T-helper 22 cell (primary cell): ENCODE measurements around the gene LUC7L.
"Not testable (repeated sequence)": the region's sequence is repeated elsewhere in the genome, so short reads cannot be mapped to it uniquely, and the experiment has no call there.

Experiments
- DNase-seq: peaks from one replicate; pipeline ENCODE4 v3.0.0-alpha.2; 2020; ENCODE audit warnings: low read depth

LUC7L gene

DNA sequence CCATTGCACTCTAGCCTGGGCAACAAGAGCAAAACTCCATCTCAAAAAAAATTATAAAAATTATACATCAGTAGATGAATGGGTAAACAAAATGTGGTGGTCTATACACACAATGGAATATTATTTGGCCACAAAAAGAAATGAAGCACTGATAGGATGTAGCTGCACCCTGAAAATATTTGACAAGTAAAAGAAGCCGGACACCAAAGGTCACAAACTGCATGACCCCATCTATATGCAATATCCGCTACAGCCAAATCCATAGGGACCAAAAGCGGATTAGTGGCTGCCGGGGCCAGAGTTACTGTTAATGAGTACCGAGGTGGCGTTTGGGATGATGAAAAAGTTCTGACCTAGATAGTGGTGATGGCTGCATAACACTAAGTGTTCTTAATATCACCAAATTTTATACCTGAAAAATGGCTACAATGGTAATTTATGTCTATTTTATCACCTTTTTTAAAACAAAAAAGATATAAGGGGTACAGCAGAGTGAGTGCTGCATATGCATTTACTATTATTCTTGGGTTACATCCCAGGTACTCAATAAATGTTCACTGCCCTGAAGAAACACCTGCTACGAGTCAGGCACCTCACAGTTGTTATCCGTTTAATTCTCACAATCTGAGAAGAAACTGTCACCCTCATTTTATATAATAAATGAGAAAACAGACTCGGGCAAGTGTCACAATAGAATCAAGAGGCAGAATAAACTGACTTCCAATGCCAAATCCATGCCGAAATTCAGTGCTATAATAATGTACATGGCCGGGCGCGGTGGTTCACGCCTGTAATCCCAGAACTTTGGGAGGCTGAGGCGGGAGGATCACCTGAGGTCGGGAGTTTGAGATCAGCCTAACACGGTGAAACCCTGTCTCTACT lies 49.8 kb downstream of the LUC7L start:
- no peak for DNase-seq

GRCh38 chr16:178668-179015 lies 50.6 kb downstream of the LUC7L start:
- DNase-seq = no peak

DNA sequence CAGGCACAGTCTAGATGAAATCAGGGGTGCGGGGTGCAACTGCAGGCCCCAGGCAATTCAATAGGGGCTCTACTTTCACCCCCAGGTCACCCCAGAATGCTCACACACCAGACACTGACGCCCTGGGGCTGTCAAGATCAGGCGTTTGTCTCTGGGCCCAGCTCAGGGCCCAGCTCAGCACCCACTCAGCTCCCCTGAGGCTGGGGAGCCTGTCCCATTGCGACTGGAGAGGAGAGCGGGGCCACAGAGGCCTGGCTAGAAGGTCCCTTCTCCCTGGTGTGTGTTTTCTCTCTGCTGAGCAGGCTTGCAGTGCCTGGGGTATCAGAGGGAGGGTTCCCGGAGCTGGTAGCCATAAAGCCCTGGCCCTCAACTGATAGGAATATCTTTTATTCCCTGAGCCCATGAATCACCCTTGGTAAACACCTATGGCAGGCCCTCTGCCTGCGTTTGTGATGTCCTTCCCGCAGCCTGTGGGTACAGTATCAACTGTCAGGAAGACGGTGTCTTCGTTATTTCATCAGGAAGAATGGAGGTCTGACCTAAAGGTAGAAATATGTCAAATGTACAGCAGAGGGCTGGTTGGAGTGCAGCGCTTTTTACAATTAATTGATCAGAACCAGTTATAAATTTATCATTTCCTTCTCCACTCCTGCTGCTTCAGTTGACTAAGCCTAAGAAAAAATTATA lies 51.1 kb downstream of the LUC7L start:
- no peak for DNase-seq

DNA sequence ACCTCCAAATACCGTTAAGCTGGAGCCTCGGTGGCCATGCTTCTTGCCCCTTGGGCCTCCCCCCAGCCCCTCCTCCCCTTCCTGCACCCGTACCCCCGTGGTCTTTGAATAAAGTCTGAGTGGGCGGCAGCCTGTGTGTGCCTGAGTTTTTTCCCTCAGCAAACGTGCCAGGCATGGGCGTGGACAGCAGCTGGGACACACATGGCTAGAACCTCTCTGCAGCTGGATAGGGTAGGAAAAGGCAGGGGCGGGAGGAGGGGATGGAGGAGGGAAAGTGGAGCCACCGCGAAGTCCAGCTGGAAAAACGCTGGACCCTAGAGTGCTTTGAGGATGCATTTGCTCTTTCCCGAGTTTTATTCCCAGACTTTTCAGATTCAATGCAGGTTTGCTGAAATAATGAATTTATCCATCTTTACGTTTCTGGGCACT lies 51.8 kb downstream of the LUC7L start:
- DNase-seq = no peak

DNA sequence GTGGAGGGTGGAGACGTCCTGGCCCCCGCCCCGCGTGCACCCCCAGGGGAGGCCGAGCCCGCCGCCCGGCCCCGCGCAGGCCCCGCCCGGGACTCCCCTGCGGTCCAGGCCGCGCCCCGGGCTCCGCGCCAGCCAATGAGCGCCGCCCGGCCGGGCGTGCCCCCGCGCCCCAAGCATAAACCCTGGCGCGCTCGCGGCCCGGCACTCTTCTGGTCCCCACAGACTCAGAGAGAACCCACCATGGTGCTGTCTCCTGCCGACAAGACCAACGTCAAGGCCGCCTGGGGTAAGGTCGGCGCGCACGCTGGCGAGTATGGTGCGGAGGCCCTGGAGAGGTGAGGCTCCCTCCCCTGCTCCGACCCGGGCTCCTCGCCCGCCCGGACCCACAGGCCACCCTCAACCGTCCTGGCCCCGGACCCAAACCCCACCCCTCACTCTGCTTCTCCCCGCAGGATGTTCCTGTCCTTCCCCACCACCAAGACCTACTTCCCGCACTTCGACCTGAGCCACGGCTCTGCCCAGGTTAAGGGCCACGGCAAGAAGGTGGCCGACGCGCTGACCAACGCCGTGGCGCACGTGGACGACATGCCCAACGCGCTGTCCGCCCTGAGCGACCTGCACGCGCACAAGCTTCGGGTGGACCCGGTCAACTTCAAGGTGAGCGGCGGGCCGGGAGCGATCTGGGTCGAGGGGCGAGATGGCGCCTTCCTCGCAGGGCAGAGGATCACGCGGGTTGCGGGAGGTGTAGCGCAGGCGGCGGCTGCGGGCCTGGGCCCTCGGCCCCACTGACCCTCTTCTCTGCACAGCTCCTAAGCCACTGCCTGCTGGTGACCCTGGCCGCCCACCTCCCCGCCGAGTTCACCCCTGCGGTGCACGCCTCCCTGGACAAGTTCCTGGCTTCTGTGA lies 52.5 kb downstream of the LUC7L start, which contains the start of gene HBA1:
Gene HBA1 (plus strand): TSS at position 204 of the 906 bp plus-strand sequence. CDS start 37 bp downstream, at position 241.
- not testable (repeated sequence) for DNase-seq

DNA sequence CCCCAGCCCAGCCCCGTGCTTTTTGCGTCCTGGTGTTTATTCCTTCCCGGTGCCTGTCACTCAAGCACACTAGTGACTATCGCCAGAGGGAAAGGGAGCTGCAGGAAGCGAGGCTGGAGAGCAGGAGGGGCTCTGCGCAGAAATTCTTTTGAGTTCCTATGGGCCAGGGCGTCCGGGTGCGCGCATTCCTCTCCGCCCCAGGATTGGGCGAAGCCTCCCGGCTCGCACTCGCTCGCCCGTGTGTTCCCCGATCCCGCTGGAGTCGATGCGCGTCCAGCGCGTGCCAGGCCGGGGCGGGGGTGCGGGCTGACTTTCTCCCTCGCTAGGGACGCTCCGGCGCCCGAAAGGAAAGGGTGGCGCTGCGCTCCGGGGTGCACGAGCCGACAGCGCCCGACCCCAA lies 53.2 kb downstream of the LUC7L start:
- DNase-seq = not testable (repeated sequence)

DNA sequence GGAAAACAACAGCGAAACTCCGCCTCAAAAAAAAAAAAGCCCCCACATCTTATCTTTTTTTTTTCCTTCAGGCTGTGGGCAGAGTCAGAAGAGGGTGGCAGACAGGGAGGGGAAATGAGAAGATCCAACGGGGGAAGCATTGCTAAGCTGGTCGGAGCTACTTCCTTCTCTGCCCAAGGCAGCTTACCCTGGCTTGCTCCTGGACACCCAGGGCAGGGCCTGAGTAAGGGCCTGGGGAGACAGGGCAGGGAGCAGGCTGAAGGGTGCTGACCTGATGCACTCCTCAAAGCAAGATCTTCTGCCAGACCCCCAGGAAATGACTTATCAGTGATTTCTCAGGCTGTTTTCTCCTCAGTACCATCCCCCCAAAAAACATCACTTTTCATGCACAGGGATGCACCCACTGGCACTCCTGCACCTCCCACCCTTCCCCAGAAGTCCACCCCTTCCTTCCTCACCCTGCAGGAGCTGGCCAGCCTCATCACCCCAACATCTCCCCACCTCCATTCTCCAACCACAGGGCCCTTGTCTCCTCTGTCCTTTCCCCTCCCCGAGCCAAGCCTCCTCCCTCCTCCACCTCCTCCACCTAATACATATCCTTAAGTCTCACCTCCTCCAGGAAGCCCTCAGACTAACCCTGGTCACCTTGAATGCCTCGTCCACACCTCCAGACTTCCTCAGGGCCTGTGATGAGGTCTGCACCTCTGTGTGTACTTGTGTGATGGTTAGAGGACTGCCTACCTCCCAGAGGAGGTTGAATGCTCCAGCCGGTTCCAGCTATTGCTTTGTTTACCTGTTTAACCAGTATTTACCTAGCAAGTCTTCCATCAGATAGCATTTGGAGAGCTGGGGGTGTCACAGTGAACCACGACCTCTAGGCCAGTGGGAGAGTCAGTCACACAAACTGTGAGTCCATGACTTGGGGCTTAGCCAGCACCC lies 54.0 kb downstream of the LUC7L start:
- no peak for DNase-seq

- not testable (repeated sequence) for DNase-seq
Observed at GRCh38 chr16:173928-174769, 55.1 kb downstream of the LUC7L start.

- not testable (repeated sequence) for DNase-seq
Observed at GRCh38 chr16:173211-173854, 55.9 kb downstream of the LUC7L start.

- not testable (repeated sequence) for DNase-seq
Observed at GRCh38 chr16:172374-172941, 56.8 kb downstream of the LUC7L start, which contains the start of gene HBA2. Gene HBA2, plus strand, starts transcription at chr16:172876. Its CDS starts 37 bp downstream, at chr16:172913.

- DNase-seq = no peak
Observed at GRCh38 chr16:170788-171187, 58.5 kb downstream of the LUC7L start.

DNA sequence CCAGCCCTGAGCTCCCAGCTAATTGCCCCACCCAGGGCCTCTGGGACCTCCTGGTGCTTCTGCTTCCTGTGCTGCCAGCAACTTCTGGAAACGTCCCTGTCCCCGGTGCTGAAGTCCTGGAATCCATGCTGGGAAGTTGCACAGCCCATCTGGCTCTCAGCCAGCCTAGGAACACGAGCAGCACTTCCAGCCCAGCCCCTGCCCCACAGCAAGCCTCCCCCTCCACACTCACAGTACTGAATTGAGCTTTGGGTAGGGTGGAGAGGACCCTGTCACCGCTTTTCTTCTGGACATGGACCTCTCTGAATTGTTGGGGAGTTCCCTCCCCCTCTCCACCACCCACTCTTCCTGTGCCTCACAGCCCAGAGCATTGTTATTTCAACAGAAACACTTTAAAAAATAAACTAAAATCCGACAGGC lies 59.2 kb downstream of the LUC7L start:
- DNase-seq = not testable (repeated sequence)

- DNase-seq = no peak
Observed at GRCh38 chr16:169014-169413, 60.2 kb downstream of the LUC7L start.

DNA sequence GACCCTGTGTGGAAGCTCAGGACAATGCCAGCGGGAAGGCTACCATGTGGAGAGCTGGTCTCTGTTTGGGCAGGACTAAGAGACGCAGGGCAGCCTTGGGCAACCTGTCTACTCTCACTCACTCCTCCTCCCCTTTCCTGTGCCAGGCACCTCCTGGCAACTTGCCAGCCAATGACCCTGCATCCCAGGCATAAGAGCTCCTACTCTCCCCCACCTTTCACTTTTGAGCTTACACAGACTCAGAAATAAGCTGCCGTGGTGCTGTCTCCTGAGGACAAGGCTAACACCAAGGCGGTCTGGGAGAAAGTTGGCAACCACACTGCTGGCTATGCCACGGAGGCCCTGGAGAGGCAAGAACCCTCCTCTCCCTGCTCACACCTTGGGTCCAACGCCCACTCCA lies 60.8 kb downstream of the LUC7L start:
- no peak for DNase-seq

- no peak for DNase-seq
Observed at GRCh38 chr16:167122-167690, 62.0 kb downstream of the LUC7L start.

DNA sequence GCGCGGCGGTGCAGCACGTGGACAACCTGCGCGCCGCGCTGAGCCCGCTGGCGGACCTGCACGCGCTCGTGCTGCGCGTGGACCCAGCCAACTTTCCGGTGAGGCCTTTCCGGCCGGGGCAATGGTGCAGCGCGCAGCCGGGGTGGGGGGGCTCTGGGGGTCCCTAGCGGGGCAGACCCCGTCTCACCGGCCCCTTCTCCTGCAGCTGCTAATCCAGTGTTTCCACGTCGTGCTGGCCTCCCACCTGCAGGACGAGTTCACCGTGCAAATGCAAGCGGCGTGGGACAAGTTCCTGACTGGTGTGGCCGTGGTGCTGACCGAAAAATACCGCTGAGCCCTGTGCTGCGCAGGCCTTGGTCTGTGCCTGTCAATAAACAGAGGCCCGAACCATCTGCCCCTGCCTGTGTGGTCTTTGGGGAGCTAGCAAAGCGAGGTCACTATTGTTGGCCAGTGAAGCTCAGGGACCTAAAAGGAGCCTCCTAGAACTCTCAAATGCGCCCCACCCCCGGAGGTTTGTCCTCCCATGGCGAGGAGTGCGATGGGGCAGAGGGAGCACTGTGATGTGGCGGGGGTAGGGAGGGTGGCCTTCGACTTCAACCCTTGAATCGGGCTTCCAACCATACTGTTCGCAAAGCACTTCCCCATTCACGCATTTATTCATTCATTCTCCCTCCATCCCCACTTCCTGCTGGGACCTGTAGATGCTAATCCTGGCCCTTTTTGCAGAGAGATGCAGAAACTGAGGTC lies 62.7 kb downstream of the LUC7L start:
- no peak for DNase-seq

DNA sequence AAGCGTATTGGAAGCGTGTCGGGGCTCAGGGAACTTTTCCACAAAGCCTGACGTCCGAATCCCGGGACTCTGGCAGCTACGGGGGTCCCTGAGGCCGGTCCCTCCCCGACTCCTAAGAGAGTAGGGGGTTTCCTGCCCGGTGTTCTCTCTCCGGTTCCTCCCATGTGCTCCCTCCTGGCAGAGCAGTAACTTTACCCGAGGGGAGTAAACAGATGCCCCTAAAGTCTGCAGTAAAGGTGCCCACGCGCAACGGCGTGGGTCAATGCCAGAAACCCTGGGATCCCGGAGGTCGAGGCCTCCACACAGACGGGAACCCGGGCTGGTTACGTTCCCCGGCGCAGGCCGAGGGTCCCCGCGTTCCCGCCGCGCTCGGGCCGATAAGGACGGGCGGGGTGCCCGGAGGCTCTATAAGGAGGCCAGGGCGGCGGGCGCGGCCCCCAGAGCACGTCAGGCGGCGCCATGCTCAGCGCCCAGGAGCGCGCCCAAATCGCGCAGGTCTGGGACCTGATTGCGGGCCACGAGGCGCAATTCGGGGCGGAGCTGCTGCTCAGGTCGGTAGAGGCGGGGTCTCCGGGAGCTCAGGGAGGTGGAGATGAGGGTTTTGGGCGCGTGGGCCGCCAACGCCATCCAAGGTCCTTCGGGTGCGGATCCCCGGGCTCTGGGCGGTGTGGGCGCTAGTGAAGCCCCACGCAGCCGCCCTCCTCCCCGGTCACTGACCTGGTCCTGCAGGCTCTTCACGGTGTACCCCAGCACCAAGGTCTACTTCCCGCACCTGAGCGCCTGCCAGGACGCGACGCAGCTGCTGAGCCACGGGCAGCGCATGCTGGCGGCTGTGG lies 63.5 kb downstream of the LUC7L start, which contains the start of gene HBM:
Gene HBM (plus strand): TSS at position 440 of the 836 bp plus-strand sequence. CDS start 20 bp downstream, at position 460.
- no peak for DNase-seq
